ENCODE results near the gene UBE3B. TPM values are rescaled to one million over a fixed set of nuclear protein-coding genes. Genes with fewer than 3 reads are reported as not detected.

UBE3B gene
- total RNA-seq, 1 donor from 2014 or later: 41.4 TPM

GRCh38 chr12:109459247-109459646 lies 18.2 kb upstream of the UBE3B start:
- Mint-ChIP-seq H3K27me3 (ENCODE audit: low read depth) (no peaks in the 10 kb centered on the region), H3K36me3 (peaks cover 25% of the 10 kb centered on the region), H3K4me3 (no peak overlapping the region), H3K9me3 (no peaks in the 10 kb centered on the region), H3K27ac (peak overlapping the region; percentile 99), H3K4me1 (peaks cover 57% of the 10 kb centered on the region)
- TF ChIP-seq, protein P1, sequence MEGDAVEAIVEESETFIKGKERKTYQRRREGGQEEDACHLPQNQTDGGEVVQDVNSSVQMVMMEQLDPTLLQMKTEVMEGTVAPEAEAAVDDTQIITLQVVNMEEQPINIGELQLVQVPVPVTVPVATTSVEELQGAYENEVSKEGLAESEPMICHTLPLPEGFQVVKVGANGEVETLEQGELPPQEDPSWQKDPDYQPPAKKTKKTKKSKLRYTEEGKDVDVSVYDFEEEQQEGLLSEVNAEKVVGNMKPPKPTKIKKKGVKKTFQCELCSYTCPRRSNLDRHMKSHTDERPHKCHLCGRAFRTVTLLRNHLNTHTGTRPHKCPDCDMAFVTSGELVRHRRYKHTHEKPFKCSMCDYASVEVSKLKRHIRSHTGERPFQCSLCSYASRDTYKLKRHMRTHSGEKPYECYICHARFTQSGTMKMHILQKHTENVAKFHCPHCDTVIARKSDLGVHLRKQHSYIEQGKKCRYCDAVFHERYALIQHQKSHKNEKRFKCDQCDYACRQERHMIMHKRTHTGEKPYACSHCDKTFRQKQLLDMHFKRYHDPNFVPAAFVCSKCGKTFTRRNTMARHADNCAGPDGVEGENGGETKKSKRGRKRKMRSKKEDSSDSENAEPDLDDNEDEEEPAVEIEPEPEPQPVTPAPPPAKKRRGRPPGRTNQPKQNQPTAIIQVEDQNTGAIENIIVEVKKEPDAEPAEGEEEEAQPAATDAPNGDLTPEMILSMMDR (IDR thresholded peaks at IDR 0.05; ENCODE audit: unreplicated experiment): no peak
- DNase-seq (ENCODE audit: low spot score in 2 of 2, unreplicated experiment in 2 of 2): no peak

- peak overlapping the region; percentile 99 for H3K27ac Mint-ChIP-seq
- no peak for DNase-seq (ENCODE audit: low spot score in 2 of 2, unreplicated experiment in 2 of 2)
- H3K4me3 Mint-ChIP-seq: no peak overlapping the region
- TF ChIP-seq, protein P1 (IDR thresholded peaks at IDR 0.05; ENCODE audit: unreplicated experiment): no peak
- H3K9me3 Mint-ChIP-seq: no peaks in the 10 kb centered on the region
- peaks cover 68% of the 10 kb centered on the region for H3K4me1 Mint-ChIP-seq
- peaks cover 28% of the 10 kb centered on the region for H3K36me3 Mint-ChIP-seq
- no peaks in the 10 kb centered on the region for H3K27me3 Mint-ChIP-seq (ENCODE audit: low read depth)
Measured at GRCh38 chr12:109460538-109460937, 16.9 kb upstream of the UBE3B start.

DNA sequence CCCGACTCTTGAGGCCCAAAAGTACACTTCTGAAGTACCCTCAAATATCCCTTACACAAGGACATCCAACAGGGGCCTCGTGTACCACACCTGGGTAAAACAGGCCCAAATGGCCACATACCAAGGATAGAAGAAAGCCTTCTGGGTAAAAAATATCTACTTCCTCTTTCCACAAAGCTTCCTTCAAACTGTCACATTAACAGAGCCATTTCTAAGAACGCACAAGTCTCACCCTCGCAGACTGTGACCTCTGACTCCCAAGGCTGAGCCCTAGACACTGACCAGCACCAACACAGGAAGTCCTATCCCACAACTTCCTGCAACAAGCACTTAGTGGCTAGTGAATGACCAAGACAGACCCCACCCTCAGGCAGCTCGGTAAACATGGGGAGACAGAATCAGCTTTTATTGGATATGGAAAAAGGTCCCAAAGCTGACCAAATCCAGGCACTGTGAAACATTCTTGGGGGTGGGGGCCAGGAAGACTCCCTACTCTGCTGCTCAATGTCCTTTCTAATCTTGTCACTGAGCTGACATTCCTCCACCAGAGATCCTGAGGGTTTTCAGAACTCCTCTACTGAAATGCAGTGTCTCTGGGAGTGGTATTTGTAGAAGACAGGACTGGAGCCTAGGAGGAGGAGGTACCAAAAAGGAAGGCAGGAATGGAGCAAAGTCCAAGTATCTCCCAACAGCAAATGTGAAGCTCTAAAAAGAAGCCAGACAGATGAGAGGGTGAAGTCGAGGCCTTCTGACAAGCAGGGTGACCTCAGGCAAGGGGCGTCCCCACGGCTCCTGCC lies 16.2 kb upstream of the UBE3B start:
- no peaks in the 10 kb centered on the region for H3K27me3 Mint-ChIP-seq (ENCODE audit: low read depth)
- H3K4me1 Mint-ChIP-seq: peaks cover 68% of the 10 kb centered on the region
- H3K4me3 Mint-ChIP-seq: peak overlapping the region; percentile 4
- H3K27ac Mint-ChIP-seq: peak overlapping the region; percentile 99
- H3K9me3 Mint-ChIP-seq: no peaks in the 10 kb centered on the region
- H3K36me3 Mint-ChIP-seq: peaks cover 27% of the 10 kb centered on the region
- TF ChIP-seq, protein P1 (IDR thresholded peaks at IDR 0.05; ENCODE audit: unreplicated experiment): no peak
- DNase-seq (ENCODE audit: low spot score in 2 of 2, unreplicated experiment in 2 of 2): no peak

DNA sequence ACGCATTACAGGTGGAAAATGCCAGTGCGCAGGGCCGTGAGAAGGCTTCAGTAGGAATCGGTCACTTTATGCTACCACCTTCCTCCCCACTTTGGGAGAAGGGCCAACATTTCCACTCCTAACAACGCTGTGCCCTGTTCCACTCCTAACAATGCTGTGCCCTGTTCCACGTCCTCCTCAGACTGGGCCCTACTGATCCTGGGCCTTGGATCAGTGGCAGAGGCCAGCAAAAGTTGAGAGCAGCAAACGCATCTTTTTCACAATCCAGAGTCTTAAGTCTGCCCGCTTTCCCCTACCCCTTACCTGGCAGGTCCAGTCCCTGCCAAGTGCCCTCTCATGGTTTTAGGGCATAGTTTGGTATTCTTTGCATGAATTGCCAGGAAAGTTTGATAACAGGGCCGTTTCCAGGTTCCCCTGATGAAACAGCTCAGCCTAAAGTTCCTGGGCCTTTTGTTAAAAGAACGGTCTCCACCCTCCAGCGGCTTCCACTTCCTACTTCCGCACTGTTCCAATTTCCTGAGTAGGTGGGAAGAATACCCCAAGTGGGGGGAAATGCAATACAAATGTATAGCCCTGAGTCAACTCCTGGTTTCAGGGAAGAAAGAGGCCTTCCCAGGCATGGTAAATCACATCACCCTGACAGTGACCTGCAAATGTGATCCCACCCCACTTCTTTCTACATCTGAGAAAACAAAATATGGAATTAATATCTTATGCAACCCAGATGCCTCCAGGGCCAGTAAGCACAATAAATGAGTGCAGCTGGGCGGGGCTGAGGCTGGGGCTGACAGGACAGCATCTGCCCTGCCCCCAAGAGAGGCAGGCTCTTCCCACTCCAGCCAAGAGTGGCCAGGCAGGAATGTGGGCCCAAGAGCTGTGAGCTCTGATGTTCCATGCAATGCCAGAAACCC lies 15.3 kb upstream of the UBE3B start:
- peak overlapping the region; percentile 99 for H3K27ac Mint-ChIP-seq
- H3K9me3 Mint-ChIP-seq: no peaks in the 10 kb centered on the region
- peak; percentile 49 to 65 for DNase-seq (ENCODE audit: low spot score in 2 of 2, unreplicated experiment in 2 of 2)
- peaks cover 68% of the 10 kb centered on the region for H3K4me1 Mint-ChIP-seq
- TF ChIP-seq, protein P1 (IDR thresholded peaks at IDR 0.05; ENCODE audit: unreplicated experiment): no peak
- H3K27me3 Mint-ChIP-seq (ENCODE audit: low read depth): no peaks in the 10 kb centered on the region
- H3K4me3 Mint-ChIP-seq: peak overlapping the region; percentile 48
- peaks cover 18% of the 10 kb centered on the region for H3K36me3 Mint-ChIP-seq

DNA sequence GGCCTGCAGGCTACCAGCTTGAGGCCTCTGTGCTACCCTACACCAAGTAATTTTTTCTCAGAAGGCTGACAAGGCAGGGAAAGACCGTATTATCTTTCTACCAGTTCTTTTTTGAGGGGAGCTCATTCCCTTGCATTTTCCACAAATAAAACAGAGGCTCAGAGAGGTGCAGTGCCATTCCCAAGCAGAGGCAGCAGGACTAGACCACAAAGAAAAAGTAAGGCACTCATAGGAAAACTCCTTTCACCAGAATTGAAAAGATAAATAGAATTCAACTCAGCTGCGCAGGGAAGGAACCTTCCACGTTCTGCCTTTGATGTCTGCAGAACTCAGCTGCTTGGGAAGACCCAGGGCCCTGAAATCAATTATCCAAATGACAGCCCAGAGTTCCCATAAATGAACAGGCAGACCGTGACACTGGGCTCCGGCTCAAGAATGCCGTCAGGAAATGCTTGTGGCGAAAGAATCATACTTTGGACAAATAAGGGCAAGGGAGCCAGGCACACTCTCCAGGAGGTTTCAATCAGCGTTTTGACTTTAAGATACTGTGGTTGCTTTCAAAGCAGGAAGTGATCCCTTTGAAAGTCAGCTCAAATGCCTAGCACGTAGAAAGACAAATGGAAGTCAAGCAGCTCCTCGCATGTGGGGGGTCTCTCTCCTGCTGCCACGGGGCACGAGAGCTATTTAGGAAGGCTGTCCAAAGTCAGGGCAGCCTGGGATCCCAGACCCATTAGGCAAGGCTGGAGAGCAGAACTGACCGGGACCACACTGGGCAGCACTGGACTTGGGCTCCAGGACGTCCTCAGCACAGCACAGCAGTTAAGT lies 14.4 kb upstream of the UBE3B start:
- peak overlapping the region; percentile 48 for H3K4me3 Mint-ChIP-seq
- no peaks in the 10 kb centered on the region for H3K9me3 Mint-ChIP-seq
- peaks cover 14% of the 10 kb centered on the region for H3K36me3 Mint-ChIP-seq
- H3K27me3 Mint-ChIP-seq (ENCODE audit: low read depth): no peaks in the 10 kb centered on the region
- peak; percentile 36 to 75 for DNase-seq (ENCODE audit: low spot score in 2 of 2, unreplicated experiment in 2 of 2)
- peaks cover 66% of the 10 kb centered on the region for H3K4me1 Mint-ChIP-seq
- H3K27ac Mint-ChIP-seq: peak overlapping the region; percentile 99
- TF ChIP-seq, protein P1 (IDR thresholded peaks at IDR 0.05; ENCODE audit: unreplicated experiment): no peak

Measured in mesothelial cell of epicardium (in vitro differentiated cells).